ENCODE measurements around the gene COX7A2L. TPM values are rescaled to one million over a fixed set of nuclear protein-coding genes. Genes with fewer than 3 reads are reported as not detected.

COX7A2L gene
- total RNA-seq, 1 donor from 2014 or later, result 103 TPM

GRCh38 chr2:42361728-42362283 lies 789 bp upstream of the COX7A2L start:
- H3K4me1 Mint-ChIP-seq (ENCODE audit: unreplicated experiment), result peaks cover 37% of the 10 kb centered on the region
- no peak for DNase-seq (ENCODE audit: extremely low spot score, unreplicated experiment)
- H3K27me3 Mint-ChIP-seq (ENCODE audit: unreplicated experiment), result peaks cover 36% of the 10 kb centered on the region
- peak overlapping the region; percentile 87 for H3K4me3 Mint-ChIP-seq (ENCODE audit: unreplicated experiment)
- TF ChIP-seq CTCF (IDR thresholded peaks at IDR 0.05), result no peak
- H3K27ac Mint-ChIP-seq (ENCODE audit: unreplicated experiment), result peak overlapping the region; percentile 100
- no peaks in the 10 kb centered on the region for H3K9me3 Mint-ChIP-seq (ENCODE audit: unreplicated experiment)
- no peaks in the 10 kb centered on the region for H3K36me3 Mint-ChIP-seq (ENCODE audit: unreplicated experiment)

GRCh38 chr2:42360493-42360889 lies 526 bp downstream of the COX7A2L start:
- DNase-seq (ENCODE audit: extremely low spot score, unreplicated experiment), result no peak
- Mint-ChIP-seq H3K27ac (ENCODE audit: unreplicated experiment) (peak overlapping the region; percentile 100), H3K36me3 (ENCODE audit: unreplicated experiment) (no peaks in the 10 kb centered on the region), H3K9me3 (ENCODE audit: unreplicated experiment) (no peaks in the 10 kb centered on the region), H3K4me1 (ENCODE audit: unreplicated experiment) (peaks cover 39% of the 10 kb centered on the region), H3K4me3 (ENCODE audit: unreplicated experiment) (peak overlapping the region; percentile 87), H3K27me3 (ENCODE audit: unreplicated experiment) (peaks cover 23% of the 10 kb centered on the region)
- TF ChIP-seq CTCF (IDR thresholded peaks at IDR 0.05), result no peak

GRCh38 chr2:42359965-42360483 lies 993 bp downstream of the COX7A2L start:
- TF ChIP-seq CTCF (IDR thresholded peaks at IDR 0.05), result no peak
- Mint-ChIP-seq H3K4me1 (ENCODE audit: unreplicated experiment) (peaks cover 42% of the 10 kb centered on the region), H3K27ac (ENCODE audit: unreplicated experiment) (peak overlapping the region; percentile 100), H3K4me3 (ENCODE audit: unreplicated experiment) (peak overlapping the region; percentile 87), H3K9me3 (ENCODE audit: unreplicated experiment) (no peaks in the 10 kb centered on the region), H3K36me3 (ENCODE audit: unreplicated experiment) (no peaks in the 10 kb centered on the region), H3K27me3 (ENCODE audit: unreplicated experiment) (peaks cover 20% of the 10 kb centered on the region)
- DNase-seq (ENCODE audit: extremely low spot score, unreplicated experiment), result no peak

- H3K27me3 Mint-ChIP-seq (ENCODE audit: unreplicated experiment), result peaks cover 14% of the 10 kb centered on the region
- TF ChIP-seq CTCF (IDR thresholded peaks at IDR 0.05), result no peak
- peaks cover 42% of the 10 kb centered on the region for H3K4me1 Mint-ChIP-seq (ENCODE audit: unreplicated experiment)
- no peaks in the 10 kb centered on the region for H3K36me3 Mint-ChIP-seq (ENCODE audit: unreplicated experiment)
- peak overlapping the region; percentile 87 for H3K4me3 Mint-ChIP-seq (ENCODE audit: unreplicated experiment)
- H3K9me3 Mint-ChIP-seq (ENCODE audit: unreplicated experiment), result no peaks in the 10 kb centered on the region
- no peak for DNase-seq (ENCODE audit: extremely low spot score, unreplicated experiment)
- peak overlapping the region; percentile 100 for H3K27ac Mint-ChIP-seq (ENCODE audit: unreplicated experiment)
Measured at GRCh38 chr2:42359304-42359964, 1.6 kb downstream of the COX7A2L start.

- TF ChIP-seq CTCF (IDR thresholded peaks at IDR 0.05), result no peak
- no peaks in the 10 kb centered on the region for H3K27me3 Mint-ChIP-seq (ENCODE audit: unreplicated experiment)
- H3K4me3 Mint-ChIP-seq (ENCODE audit: unreplicated experiment), result no peak overlapping the region
- DNase-seq (ENCODE audit: extremely low spot score, unreplicated experiment), result no peak
- no peaks in the 10 kb centered on the region for H3K9me3 Mint-ChIP-seq (ENCODE audit: unreplicated experiment)
- peaks cover 19% of the 10 kb centered on the region for H3K36me3 Mint-ChIP-seq (ENCODE audit: unreplicated experiment)
- H3K4me1 Mint-ChIP-seq (ENCODE audit: unreplicated experiment), result peaks cover 23% of the 10 kb centered on the region
- H3K27ac Mint-ChIP-seq (ENCODE audit: unreplicated experiment), result no peak overlapping the region
Measured at GRCh38 chr2:42353792-42354429, 7.1 kb downstream of the COX7A2L start.
